NT2/D1 (cell line): ENCODE measurements around the gene TUSC1.

ENCODE experiments used
- SUZ12 ChIP-seq: IDR thresholded peaks from 2 replicates; pipeline ENCODE4 v1.6.1; 2011; ENCODE audit not compliant: insufficient read length, insufficient read depth; ENCODE audit errors: extremely low read depth
- YY1 ChIP-seq: IDR thresholded peaks from 2 replicates; pipeline ENCODE4 v1.6.1; 2011; ENCODE audit not compliant: insufficient read length, insufficient read depth
- ZNF274 ChIP-seq: IDR thresholded peaks from 2 replicates; pipeline ENCODE4 v1.6.1; 2011; ENCODE audit warnings: mild to moderate bottlenecking, low read depth, low read length

DNA sequence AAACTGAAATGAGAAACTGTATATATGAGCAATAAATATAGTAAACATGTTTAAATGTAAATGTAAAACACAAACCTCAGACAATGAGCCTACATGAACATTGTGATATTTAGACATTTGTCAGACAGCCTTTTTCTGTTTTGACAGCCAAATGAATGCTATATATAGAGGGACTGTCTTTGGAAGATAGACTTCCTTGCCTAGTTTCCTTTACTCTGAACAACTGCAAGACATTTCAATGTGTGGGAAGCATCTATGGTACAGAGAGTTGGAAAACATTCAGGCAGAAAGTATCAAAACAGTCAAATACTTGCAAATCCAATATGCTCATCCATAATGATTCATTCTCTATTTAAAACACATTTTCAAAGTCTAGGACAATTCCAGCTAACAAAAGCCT is 31.7 kb upstream of the TUSC1 start:
- TF ChIP-seq YY1 = no peak
- TF ChIP-seq SUZ12 = no peak
- no peak for TF ChIP-seq ZNF274
